ENCODE measurements around the gene ECHDC3.

ECHDC3 gene

GRCh38 chr10:11810313-11810766 is 68.2 kb downstream of the ECHDC3 start:
- DNase-seq (ENCODE audit: low read depth in 2 of 3, low spot score in 1 of 3), result no peak

GRCh38 chr10:11810973-11811372 is 68.8 kb downstream of the ECHDC3 start:
- no peak for DNase-seq (ENCODE audit: low read depth in 2 of 3, low spot score in 1 of 3)

GRCh38 chr10:11813177-11813576 is 71.0 kb downstream of the ECHDC3 start:
- no peak for DNase-seq (ENCODE audit: low read depth in 2 of 3, low spot score in 1 of 3)

Measured in stimulated activated CD4-positive, alpha-beta T cell treated with anti-CD3 and anti-CD28 coated beads, Interleukin-12 subunit alpha, Interleukin-12 subunit beta, amount 100 ng/mL, for 48 hours (primary cell).